GM12801 (cell line): Measurements from ENCODE around the gene SLC7A14.

Source experiments
- CTCF ChIP-seq: IDR thresholded peaks from one replicate; pipeline ENCODE4 v1.5.1; 2011; ENCODE audit warnings: control low read depth; ENCODE audit not compliant: insufficient read length; ENCODE audit errors: extremely low read depth

SLC7A14 gene

GRCh38 chr3:170522201-170522600 lies 63.7 kb downstream of the SLC7A14 start:
- TF ChIP-seq CTCF = no peak

GRCh38 chr3:170520996-170521395 lies 64.9 kb downstream of the SLC7A14 start:
- TF ChIP-seq CTCF = no peak

GRCh38 chr3:170517242-170517945 lies 68.5 kb downstream of the SLC7A14 start:
- no peak for TF ChIP-seq CTCF

DNA sequence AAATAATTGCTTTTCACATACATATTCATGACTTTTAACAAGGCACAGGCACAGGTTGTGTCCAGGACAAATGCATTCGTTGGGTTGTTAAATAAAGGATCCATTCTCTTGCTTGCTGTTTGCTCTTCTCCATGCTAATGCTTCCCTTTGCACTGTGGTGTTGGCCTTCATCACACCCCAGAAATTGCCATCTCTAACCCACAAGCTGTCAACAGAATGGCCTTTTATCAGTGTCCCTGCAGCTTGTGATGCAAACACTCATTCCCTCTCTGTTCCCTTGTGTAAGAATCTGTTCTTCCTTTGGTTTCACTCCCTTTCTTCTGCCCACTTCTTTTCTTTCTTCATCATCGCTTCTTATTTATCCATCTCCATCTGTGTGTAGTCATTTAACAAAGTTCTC lies 72.2 kb downstream of the SLC7A14 start:
- no peak for TF ChIP-seq CTCF

GRCh38 chr3:170511371-170511770 lies 74.5 kb downstream of the SLC7A14 start:
- TF ChIP-seq CTCF = no peak

DNA sequence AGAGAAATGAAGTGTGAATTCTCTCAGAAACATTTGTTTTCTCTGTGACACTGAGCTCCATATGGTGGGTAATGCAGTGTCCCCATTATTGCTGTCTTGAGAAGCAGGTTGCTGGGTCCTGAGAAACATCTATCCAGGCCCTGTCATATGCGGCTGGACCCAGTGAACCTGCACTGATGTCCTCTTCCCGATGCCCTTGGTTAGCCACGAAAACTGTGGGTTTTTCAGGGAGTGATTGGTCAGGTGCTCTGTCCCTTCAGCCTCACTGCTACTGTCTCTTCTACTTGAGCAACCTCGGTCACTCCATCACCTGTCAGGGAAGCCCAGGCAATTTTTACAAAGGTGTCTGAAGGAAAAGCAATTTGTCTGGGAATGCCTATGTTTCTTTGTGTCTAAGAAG lies 77.0 kb downstream of the SLC7A14 start:
- TF ChIP-seq CTCF = no peak

DNA sequence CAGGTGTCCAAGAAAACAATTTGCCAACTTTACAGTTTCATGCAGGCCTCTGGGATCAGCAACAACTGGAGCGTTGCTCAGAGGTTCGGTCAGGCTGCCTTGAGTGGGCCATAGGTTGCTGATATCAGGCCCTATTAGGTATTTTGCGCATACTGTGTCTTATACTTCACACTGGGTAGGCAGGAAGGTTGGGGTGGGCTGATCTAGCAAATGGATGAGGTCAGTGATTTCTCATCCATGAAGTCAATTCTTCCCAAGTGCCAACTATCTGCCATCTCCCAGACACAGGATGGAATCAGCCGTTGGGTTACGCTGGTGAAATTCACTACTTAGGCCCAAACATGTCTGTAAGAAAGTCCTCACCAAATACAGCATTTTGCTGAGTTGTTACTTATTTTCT lies 77.6 kb downstream of the SLC7A14 start:
- TF ChIP-seq CTCF = no peak
